ENCODE data around the gene FILIP1. TPM values are rescaled to one million over a fixed set of nuclear protein-coding genes. Genes with fewer than 3 reads are reported as not detected.

FILIP1 gene
- total RNA-seq, 2 donors from 2014 or later: 78.2 to 117 TPM

- Histone ChIP-seq H3K4me3 (no peak overlapping the region), H3K4me1 (peaks cover 0 to 28% of the 10 kb centered on the region in 2 donors), H3K36me3 (peaks cover 21% of the 10 kb centered on the region), H3K27me3 (no peaks in the 10 kb centered on the region), H3K27ac (peak overlapping the region; percentile 2 to 23), H3K9me3 (no peaks in the 10 kb centered on the region)
- DNase-seq (ENCODE audit: low spot score): no peak
- TF ChIP-seq CTCF (IDR thresholded peaks at IDR 0.05): no peak
Observed at GRCh38 chr6:75268121-75268987, 225.2 kb downstream of the FILIP1 start.

- peaks cover 0 to 28% of the 10 kb centered on the region in 2 donors for H3K4me1 ChIP-seq
- no peak for TF ChIP-seq CTCF (IDR thresholded peaks at IDR 0.05)
- peak overlapping the region; percentile 2 to 23 for H3K27ac ChIP-seq
Observed at GRCh38 chr6:75267461-75267860, 226.1 kb downstream of the FILIP1 start.

GRCh38 chr6:75266716-75267291, 226.8 kb downstream of the FILIP1 start:
- TF ChIP-seq CTCF (IDR thresholded peaks at IDR 0.05): peak; percentile 77 to 86
- H3K4me3 ChIP-seq: no peak overlapping the region
- no peaks in the 10 kb centered on the region for H3K27me3 ChIP-seq
- H3K4me1 ChIP-seq: peaks cover 0 to 25% of the 10 kb centered on the region in 2 donors
- no peaks in the 10 kb centered on the region for H3K9me3 ChIP-seq
- DNase-seq (ENCODE audit: low spot score): no peak
- H3K27ac ChIP-seq: no peak overlapping the region
- H3K36me3 ChIP-seq: peaks cover 20% of the 10 kb centered on the region

More at GRCh38 chr6:75267461-75267860, 226.1 kb downstream of the FILIP1 start:
- Histone ChIP-seq H3K27me3 (no peaks in the 10 kb centered on the region), H3K4me3 (no peak overlapping the region), H3K36me3 (peaks cover 24% of the 10 kb centered on the region), H3K9me3 (no peaks in the 10 kb centered on the region)
- DNase-seq (ENCODE audit: low spot score): no peak

- Histone ChIP-seq H3K27me3 (no peaks in the 10 kb centered on the region), H3K9me3 (no peaks in the 10 kb centered on the region), H3K4me3 (no peak overlapping the region), H3K36me3 (peaks cover 44% of the 10 kb centered on the region), H3K4me1 (peaks cover 0 to 17% of the 10 kb centered on the region in 2 donors), H3K27ac (no peak overlapping the region)
- TF ChIP-seq CTCF (IDR thresholded peaks at IDR 0.05): no peak
- no peak for DNase-seq (ENCODE audit: low spot score)
Observed at GRCh38 chr6:75263401-75263750, 230.2 kb downstream of the FILIP1 start.

- Histone ChIP-seq H3K36me3 (peaks cover 49% of the 10 kb centered on the region), H3K4me3 (no peak overlapping the region), H3K27me3 (no peaks in the 10 kb centered on the region), H3K27ac (no peak overlapping the region), H3K9me3 (no peaks in the 10 kb centered on the region), H3K4me1 (peaks cover 0 to 11% of the 10 kb centered on the region in 2 donors)
- no peak for DNase-seq (ENCODE audit: low spot score)
- no peak for TF ChIP-seq CTCF (IDR thresholded peaks at IDR 0.05)
Observed at GRCh38 chr6:75262716-75263400, 230.7 kb downstream of the FILIP1 start.
